Measurements from ENCODE around the gene ATOX1. TPM values are rescaled to one million over a fixed set of nuclear protein-coding genes. Genes with fewer than 3 reads are reported as not detected.
"Not testable (repeated sequence)": the region's sequence is repeated elsewhere in the genome, so short reads cannot be mapped to it uniquely, and the experiment has no call there.

Gene ATOX1, protein sequence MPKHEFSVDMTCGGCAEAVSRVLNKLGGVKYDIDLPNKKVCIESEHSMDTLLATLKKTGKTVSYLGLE
- 208 and 248 TPM in 2 replicates for total RNA-seq (2014; rRNA removed; shearing (Covaris generic))
- polyA plus RNA-seq (2015; cell fraction: cytosol; rRNA removed): 244 and 384 TPM in 2 replicates
- polyA plus RNA-seq (2015; cell fraction: nucleus; rRNA removed): 117 and 127 TPM in 2 replicates

GRCh38 chr5:151758430-151759241 lies at the start of gene ATOX1:
ATOX1 (minus strand) TSS chr5:151758631; CDS start chr5:151758551, 80 bp downstream.
- DNase-seq (ENCODE audit: low read depth): peak; percentile 90

DNA sequence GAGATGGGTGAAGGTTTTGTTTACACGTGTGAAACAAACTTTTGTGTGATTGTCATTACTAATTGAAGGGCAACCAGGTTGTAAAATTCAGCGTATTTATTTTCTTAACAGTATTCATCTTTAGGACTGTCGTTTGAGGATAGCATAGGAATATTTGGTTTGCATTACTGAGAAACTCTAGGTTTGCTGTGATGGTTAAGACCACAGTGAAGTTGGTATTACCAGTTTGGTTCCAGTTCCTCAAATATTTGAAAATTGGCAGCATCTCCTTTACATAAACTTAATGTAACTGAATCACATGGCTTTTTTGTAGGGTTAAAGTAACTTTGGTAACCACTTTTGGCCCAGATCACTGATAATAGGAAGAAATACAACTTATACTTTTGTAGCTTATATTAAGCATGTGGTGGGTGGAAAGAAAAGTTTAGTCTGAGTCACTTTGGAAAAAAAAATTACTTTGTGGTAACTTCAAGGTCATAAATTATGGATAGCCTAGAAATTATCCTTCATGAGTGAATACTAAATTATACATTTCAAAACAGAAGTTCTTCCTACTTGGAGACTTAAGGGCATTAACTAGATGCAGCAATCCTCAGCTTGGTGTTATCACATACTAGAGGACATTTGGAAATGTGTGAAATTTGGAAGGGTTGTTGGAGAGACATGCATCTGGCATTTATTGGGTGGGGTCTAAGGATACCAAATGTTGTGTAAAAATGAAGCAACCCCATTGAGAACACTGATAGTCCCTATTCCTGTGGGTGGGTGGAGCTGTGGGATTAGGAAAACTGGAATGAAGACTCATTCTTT lies 47.2 kb upstream of the ATOX1 start:
- no peak for DNase-seq (ENCODE audit: low read depth)

GRCh38 chr5:151800532-151800931 lies 42.1 kb upstream of the ATOX1 start:
- DNase-seq (ENCODE audit: low read depth): no peak

- DNase-seq (ENCODE audit: low read depth): peak; percentile 83
These were observed 41.0 kb upstream of the ATOX1 start for GRCh38 chr5:151799407-151799806.

GRCh38 chr5:151798674-151799073 lies 40.2 kb upstream of the ATOX1 start:
- DNase-seq (ENCODE audit: low read depth): no peak

DNA sequence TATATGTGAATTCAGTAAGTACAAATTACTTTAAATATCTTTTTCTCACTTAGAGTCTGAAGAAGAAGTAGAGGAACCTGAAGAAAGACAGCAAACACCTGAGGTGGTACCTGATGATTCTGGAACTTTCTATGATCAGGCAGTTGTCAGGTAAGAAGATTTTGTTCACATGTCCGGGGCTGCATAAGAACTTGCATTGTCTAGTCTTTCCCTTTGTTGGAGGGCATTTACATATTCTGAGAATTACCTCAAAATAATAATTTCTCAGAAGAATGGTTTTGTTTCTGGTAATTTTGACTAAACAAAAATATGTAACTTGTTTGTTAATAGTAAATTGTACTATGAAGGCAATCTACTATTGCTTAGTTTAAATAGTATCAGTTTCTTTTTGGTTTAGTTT lies 37.0 kb upstream of the ATOX1 start:
- DNase-seq (ENCODE audit: low read depth): no peak

DNA sequence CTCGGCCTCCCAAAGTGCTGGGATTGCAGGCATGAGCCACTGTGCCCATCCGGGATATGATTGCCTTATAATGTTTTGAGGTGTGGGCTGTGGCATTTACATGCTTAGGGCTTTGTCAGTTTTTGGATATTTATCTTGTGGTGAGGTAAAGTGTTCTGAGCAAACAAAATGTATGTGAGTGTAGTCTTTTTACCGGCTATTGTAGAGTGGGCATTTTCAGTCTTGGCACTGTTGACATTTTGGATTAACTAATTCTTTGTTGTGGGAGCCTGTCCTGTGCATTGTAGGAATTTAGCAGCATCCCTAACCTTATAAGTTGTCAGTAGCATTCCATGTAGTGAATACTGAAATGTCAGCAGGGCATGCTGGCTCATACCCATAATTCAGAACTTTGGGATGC lies 34.9 kb upstream of the ATOX1 start:
- DNase-seq (ENCODE audit: low read depth): no peak

- no peak for DNase-seq (ENCODE audit: low read depth)
These were observed 29.4 kb upstream of the ATOX1 start for GRCh38 chr5:151787817-151788216.

- no peak for DNase-seq (ENCODE audit: low read depth)
These were observed 28.0 kb upstream of the ATOX1 start for GRCh38 chr5:151786468-151786867.

DNA sequence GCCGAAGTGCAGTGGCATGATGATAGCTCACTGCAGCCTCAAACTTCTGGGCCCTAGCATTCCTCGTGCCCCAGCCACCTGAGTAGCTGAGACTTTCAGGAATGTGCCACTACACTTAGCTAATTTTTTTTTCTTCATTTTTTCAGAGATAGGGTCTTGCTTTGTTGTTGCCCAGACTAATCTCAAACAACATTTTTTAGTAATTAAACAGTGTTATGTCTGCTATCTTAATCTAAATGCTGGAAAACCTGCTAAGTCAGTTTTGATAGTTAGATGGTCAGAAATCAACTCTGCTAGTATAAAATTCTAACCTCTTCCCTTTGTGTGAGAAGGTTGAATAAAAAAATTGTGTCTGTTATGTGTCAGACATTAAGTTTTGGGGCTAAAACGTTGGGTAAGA lies 25.7 kb upstream of the ATOX1 start:
- DNase-seq (ENCODE audit: low read depth): no peak

- not testable (repeated sequence) for DNase-seq (ENCODE audit: low read depth)
These were observed 25.2 kb upstream of the ATOX1 start for GRCh38 chr5:151783664-151784063.

DNA sequence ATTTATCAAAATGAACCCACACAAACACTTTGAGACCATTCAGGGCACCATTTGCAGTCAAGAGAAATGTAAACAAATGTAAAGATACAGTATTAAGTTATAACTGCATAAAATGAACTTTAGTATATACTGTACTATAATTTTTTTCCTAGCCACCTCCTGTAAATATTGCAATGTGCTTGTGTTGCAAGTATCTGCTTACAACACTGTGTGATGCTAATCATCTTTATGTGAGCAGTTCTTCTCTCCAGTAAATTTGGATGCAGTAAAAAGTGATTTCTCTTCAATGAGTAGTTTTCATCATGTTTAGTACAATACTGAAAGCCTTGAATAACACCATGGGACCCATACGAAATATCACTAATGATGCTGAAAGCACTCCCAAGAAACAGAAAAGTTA lies 22.8 kb upstream of the ATOX1 start:
- DNase-seq (ENCODE audit: low read depth): no peak

DNA sequence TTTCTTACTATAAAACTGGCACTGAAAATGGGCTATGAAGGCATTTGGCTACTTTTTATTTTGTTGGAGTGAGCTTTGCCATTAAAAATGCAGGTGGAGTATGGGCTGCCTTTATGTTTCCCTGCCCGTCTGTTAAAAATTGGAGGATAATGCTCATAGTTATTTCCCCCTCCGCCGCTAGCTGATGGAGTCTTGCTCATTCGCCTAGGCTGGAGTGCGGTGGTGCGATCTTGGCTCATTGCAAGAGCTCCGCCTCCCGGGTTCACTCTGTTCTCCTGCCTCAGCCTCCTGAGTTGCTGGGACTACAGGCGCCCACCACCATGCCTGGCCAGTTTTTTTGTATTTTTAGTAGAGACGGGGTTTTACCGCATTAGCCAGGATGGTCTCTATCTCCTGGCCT lies 21.9 kb upstream of the ATOX1 start:
- no peak for DNase-seq (ENCODE audit: low read depth)

DNA sequence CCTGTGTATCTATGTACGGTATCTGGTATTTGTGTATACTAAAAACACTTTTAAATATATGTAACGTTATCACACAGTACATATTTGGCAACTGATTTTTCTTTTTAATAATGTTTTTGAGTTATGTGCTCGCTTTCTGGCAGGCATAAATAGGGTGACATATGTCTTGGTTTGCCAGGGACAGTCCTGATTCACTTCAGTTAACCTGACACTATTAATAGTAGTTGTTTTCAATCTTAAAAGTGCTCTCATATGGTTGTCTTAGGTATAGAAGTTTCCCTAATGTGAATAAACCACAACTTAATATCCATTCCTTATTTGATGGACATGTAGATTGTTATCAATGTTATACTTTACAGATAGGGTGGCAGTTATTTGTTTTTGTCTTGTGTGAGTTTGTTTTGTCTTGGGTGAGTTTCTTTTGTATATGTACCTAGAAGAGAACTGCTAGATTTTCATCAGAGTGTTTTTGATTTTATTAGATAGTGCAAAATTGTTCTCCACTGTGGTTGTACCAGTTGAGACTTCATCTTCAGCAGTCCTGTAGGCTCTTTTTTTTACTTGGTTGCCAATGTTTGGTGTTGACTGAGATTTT lies 21.2 kb upstream of the ATOX1 start:
- DNase-seq (ENCODE audit: low read depth): no peak

GRCh38 chr5:151775025-151775606 lies 16.7 kb upstream of the ATOX1 start:
- DNase-seq (ENCODE audit: low read depth): no peak

DNA sequence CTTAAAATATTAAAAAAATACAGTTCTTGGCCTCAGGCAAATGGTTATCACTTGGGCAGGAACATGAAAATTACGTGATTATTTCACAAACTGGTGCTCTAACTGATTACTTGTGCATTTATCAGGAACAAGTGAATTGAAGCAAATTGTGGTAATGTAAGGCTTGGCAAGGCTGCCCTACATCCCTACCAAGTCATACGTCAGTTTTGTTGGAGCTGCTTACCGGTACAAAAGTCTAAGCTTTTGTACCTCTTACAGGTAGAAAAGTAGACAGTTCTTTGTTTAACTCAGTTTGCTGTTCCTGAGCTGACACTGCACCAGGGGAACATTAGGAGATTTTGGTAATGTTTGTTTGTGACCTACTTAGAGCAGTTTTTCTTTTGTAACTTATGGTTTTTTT lies 15.5 kb upstream of the ATOX1 start:
- DNase-seq (ENCODE audit: low read depth): no peak

DNA sequence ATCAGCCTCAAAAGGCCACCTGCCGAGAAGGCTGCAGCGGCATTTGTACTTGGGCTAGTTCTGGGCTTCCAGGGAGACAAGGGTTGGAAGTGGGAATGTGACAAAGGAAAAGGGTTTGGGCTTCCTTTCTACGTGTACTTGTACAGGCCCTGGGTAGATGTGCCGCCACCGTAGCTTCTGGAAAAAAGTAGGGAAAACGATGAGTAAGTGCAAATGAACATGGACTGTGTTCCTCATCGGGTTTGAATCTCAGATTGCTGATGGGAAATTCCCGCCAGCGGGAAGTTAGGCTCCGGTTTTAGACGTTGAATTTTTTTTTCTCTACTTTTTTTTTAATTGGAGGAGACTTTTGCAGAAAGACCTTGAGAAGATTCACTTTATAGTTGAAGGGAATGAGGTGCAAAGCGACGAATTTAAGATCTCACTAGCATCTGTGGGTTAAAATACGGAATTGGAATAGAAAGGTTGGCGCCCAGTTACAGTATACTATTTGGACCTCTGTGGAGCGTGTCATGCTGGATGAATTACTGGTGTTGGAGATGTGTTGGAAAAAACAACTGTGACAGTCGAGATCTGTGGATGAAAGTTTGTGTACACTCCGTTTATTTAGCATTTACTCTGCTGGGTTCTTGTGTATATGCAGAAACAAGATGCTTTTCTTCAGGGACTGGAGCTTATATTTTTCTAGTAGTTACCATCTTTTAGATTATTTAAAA lies 14.6 kb upstream of the ATOX1 start:
- peak; percentile 23 for DNase-seq (ENCODE audit: low read depth)

DNA sequence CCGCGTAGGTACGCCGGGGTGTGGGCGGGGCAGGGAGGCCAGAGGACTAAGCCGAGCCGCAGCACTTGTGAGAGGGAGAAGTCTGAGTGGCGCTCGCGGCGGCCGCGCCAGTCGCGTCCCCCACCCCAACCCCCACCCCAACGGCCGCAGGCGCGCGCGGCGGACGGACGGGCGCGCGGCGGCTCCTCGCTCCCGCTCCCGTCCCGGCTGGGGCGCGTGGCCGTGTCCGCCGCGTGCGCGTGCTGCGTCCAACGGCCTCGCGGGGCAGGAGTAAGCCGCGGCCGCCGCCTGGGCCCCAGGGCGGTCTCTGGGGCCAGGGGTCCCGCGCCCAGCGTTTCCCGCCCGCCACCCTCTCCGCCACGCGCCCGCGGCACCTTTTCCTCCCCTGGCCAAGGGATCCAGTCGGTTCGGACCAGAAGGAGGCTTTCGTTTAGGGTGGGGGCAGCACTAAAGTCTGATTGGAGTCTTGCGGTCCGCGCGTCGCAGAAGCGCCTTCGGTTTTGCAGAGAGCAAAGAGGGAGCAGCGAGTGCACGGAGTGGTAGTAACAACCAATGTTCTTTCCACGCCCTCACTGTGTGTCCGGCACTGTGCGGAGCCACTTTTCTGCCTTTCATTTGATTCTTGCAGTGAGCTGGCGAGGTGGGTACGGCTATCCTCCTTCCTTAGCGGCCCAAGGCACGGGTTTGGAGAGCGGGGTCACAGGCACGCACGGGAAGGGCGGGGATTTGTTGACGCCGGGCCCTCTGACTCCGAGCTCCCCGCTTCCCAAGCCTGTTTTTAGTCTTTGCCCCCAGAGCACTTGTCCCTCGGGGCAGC lies 13.8 kb upstream of the ATOX1 start:
- DNase-seq (ENCODE audit: low read depth): peak; percentile 36

- peak; percentile 100 for DNase-seq (ENCODE audit: low read depth)
These were observed 13.0 kb upstream of the ATOX1 start, which contains the start of gene G3BP1 for GRCh38 chr5:151771259-151772028. G3BP1 (plus strand) TSS chr5:151771954; CDS start chr5:151786621, 14,667 bp downstream.
